Measurements from ENCODE around the gene HM13. TPM values are rescaled to one million over a fixed set of nuclear protein-coding genes. Genes with fewer than 3 reads are reported as not detected.

Gene HM13
- total and polyA plus RNA-seq, 2 of the 13 experiments (the other 11 are each of a cell fraction or from before 2014, with no cell fraction given) = 118 to 243 TPM

GRCh38 chr20:31490752-31491151 is 23.5 kb upstream of the HM13 start:
- Histone ChIP-seq H3K27ac (ENCODE audit: extremely low read length, insufficient read depth, low read length) (no peak overlapping the region), H2AFZ (ENCODE audit: low read length) (no peak overlapping the region), H3K79me2 (ENCODE audit: insufficient read depth, low read length) (no peaks in the 10 kb centered on the region), H4K20me1 (ENCODE audit: insufficient read depth, low read length) (no peaks in the 10 kb centered on the region), H3K9ac (ENCODE audit: insufficient read depth, low read depth, low read length) (no peak overlapping the region), H3K4me3 (replicated peaks in 1 of 3; ENCODE audit: insufficient read depth in 1 of 3, low read depth in 2 of 3, low read length in 3 of 3) (no peak overlapping the region), H3K27me3 (ENCODE audit: control insufficient read depth in 1 of 2, insufficient read depth in 2 of 2, low read length in 2 of 2) (peaks cover 3 to 13% of the 10 kb centered on the region in 2 experiments; a peak in 3 of 5 replicates), H3K9me3 (ENCODE audit: low read length) (no peaks in the 10 kb centered on the region), H3K4me2 (ENCODE audit: low read depth, low read length) (no peak overlapping the region), H3K4me1 (ENCODE audit: insufficient read depth, low read length) (no peaks in the 10 kb centered on the region), H3K36me3 (replicated peaks in 1 of 2; ENCODE audit: control insufficient read depth in 1 of 2, insufficient read depth in 2 of 2, low read length in 2 of 2) (no peaks in the 10 kb centered on the region)
- no peak for FAIRE-seq
- in situ Hi-C loops (cut with HindIII; ENCODE audit: extremely low pct_ligation_motif_present, low pct_unique_long_range_greater_than_20kb) = no loop called here
- no TSS peak for BruUV-seq (replicated peaks)
- TF ChIP-seq ZNF567 (CRISPR knock-in tag; IDR thresholded peaks at IDR 0.05; ENCODE audit: borderline replicate concordance) = no peak
- no peak for DNase-seq (ENCODE audit: low spot score)
- CTCF ChIA-PET (ENCODE audit: low intra/inter-chr PET ratio, low total read pairs) = no interaction called here
- 21% methylated on average over 3 of the region's 3 CpGs for WGBS (ENCODE audit: low lambda C conversion rate)
- POLR2A ChIA-PET = no interaction called here
- intact Hi-C loops (cut with micrococcal nuclease; ENCODE audit: unreplicated experiment) = no loop called here
- ATAC-seq = no peak

- Histone ChIP-seq H3K9ac (ENCODE audit: insufficient read depth, low read depth, low read length) (no peak overlapping the region), H3K4me2 (ENCODE audit: low read depth, low read length) (no peak overlapping the region), H3K27me3 (ENCODE audit: control insufficient read depth in 1 of 2, insufficient read depth in 2 of 2, low read length in 2 of 2) (peaks cover 7 to 18% of the 10 kb centered on the region in 2 experiments; a peak in 3 of 5 replicates), H3K4me3 (replicated peaks in 1 of 3; ENCODE audit: insufficient read depth in 1 of 3, low read depth in 2 of 3, low read length in 3 of 3) (no peak overlapping the region), H3K4me1 (ENCODE audit: insufficient read depth, low read length) (no peaks in the 10 kb centered on the region), H3K36me3 (replicated peaks in 1 of 2; ENCODE audit: control insufficient read depth in 1 of 2, insufficient read depth in 2 of 2, low read length in 2 of 2) (no peaks in the 10 kb centered on the region), H3K9me3 (ENCODE audit: low read length) (no peaks in the 10 kb centered on the region), H3K79me2 (ENCODE audit: insufficient read depth, low read length) (no peaks in the 10 kb centered on the region), H3K27ac (ENCODE audit: extremely low read length, insufficient read depth, low read length) (no peak overlapping the region), H4K20me1 (ENCODE audit: insufficient read depth, low read length) (no peaks in the 10 kb centered on the region), H2AFZ (ENCODE audit: low read length) (no peak overlapping the region)
- DNase-seq (ENCODE audit: low spot score) (peak; percentile 81), FAIRE-seq (peak; percentile 74), ATAC-seq (peak; percentile 86)
- ChIA-PET POLR2A (interaction anchor here (1.2 kb wide), 1 partner anchor 53 kb away, joined by 3 read pairs; a partner anchor contains a TSS), CTCF (ENCODE audit: low intra/inter-chr PET ratio, low total read pairs) (interaction anchor here (1.5 kb wide), 1 partner anchor 9 kb away, joined by 7 read pairs; no protein-coding TSS in a partner anchor)
- 13% methylated on average over 2 of the region's 2 CpGs for WGBS (ENCODE audit: low lambda C conversion rate)
- in situ Hi-C loops (cut with HindIII; ENCODE audit: extremely low pct_ligation_motif_present, low pct_unique_long_range_greater_than_20kb) (no loop called here), intact Hi-C loops (cut with micrococcal nuclease; ENCODE audit: unreplicated experiment) (no loop called here)
- no TSS peak for BruUV-seq (replicated peaks)
- peak; percentile 39; the same call in 1 of the 2 replicates for TF ChIP-seq CREB1 (IDR thresholded peaks at IDR 0.05)
- TF ChIP-seq CREB1 (CRISPR knock-in tag; IDR thresholded peaks at IDR 0.05) = no peak
- TF ChIP-seq ETV5 (CRISPR knock-in tag; IDR thresholded peaks at IDR 0.05; ENCODE audit: borderline replicate concordance) = no peak
- TF ChIP-seq STAG1 (CRISPR knock-in tag; IDR thresholded peaks at IDR 0.05) = peak; percentile 19; the same call in 1 of the 2 replicates
- 0 out of 4 replicates have a peak, but pooled peaks have one; percentile 34 to 47 for TF ChIP-seq HMGXB4 (CRISPR knock-in tag; IDR thresholded peaks at IDR 0.05; ENCODE audit: borderline replicate concordance in 1 of 2, low read depth in 1 of 2)
- peak in 1 of 2 experiments; percentile 67; a peak in 2 of 4 replicates for TF ChIP-seq ATF4 (CRISPR knock-in tag; IDR thresholded peaks at IDR 0.05)
- TF ChIP-seq CEBPG (CRISPR knock-in tag; IDR thresholded peaks at IDR 0.05) = peak; percentile 79
- 0 out of 2 replicates have a peak, but pooled peaks have one; percentile 7 for TF ChIP-seq ATF7 (IDR thresholded peaks at IDR 0.05)
- TF ChIP-seq ATF7 (CRISPR knock-in tag; IDR thresholded peaks at IDR 0.05) = no peak
- no peak for TF ChIP-seq NCOA2 (CRISPR knock-in tag; IDR thresholded peaks at IDR 0.05)
- TF ChIP-seq TARDBP (CRISPR knock-in tag; IDR thresholded peaks at IDR 0.05) = peak; percentile 45; the same call in 1 of the 2 replicates
- 0 out of 2 replicates have a peak, but pooled peaks have one; percentile 8 for TF ChIP-seq HMG20A (CRISPR knock-in tag; IDR thresholded peaks at IDR 0.05; ENCODE audit: borderline replicate concordance)
- no peak for TF ChIP-seq ZNF512 (CRISPR knock-in tag; IDR thresholded peaks at IDR 0.05)
- TF ChIP-seq ZNF614 (CRISPR knock-in tag; IDR thresholded peaks at IDR 0.05; ENCODE audit: borderline replicate concordance) = peak; percentile 56; the same call in 1 of the 2 replicates
Measured at GRCh38 chr20:31494131-31494530, 20.1 kb upstream of the HM13 start.

Data from HepG2 (cell line).